Stomach (tissue), 4 donors: ENCODE data around the gene LAMC2.

Source experiments
- CTCF ChIP-seq, 7 experiments: fragments of 450-650 bp in 4 of 7; fragments of 200-600 bp in 3 of 7; sonication (generic) in 3 of 7; IDR thresholded peaks; one replicate each; pipeline ENCODE4 v1.5.1; 2016 to 2019; ENCODE audit warnings: antibody characterized with exemption in 7 of 7, control low read depth in 2 of 7, mild to moderate bottlenecking in 1 of 7
- EP300 ChIP-seq: sonication (generic); formaldehyde crosslinking; IDR thresholded peaks from one replicate; pipeline ENCODE4 v1.6.1; 2017; ENCODE audit warnings: antibody characterized with exemption
- POLR2A ChIP-seq, 4 donors: fragments of 450-650 bp; IDR thresholded peaks; one replicate each; pipeline ENCODE4 v1.6.1; 2016; ENCODE audit warnings: antibody characterized with exemption in 4 of 4, control low read depth in 2 of 4, mild to moderate bottlenecking in 1 of 4, moderate library complexity in 1 of 4
- POLR2AphosphoS5 ChIP-seq, 3 donors: sonication (generic); formaldehyde crosslinking; IDR thresholded peaks; one replicate each; pipeline ENCODE4 v1.6.1; 2016; ENCODE audit warnings: antibody characterized with exemption in 3 of 3

GRCh38 chr1:183247484-183247883 is 61.4 kb downstream of the LAMC2 start:
- TF ChIP-seq CTCF (IDR thresholded peaks at IDR 0.05): no peak
- no peak for TF ChIP-seq POLR2A (IDR thresholded peaks at IDR 0.05)
- no peak for TF ChIP-seq POLR2AphosphoS5 (IDR thresholded peaks at IDR 0.05)
- TF ChIP-seq EP300: no peak
